ENCODE data around the gene DCLK2. TPM values are rescaled to one million over a fixed set of nuclear protein-coding genes. Genes with fewer than 3 reads are reported as not detected.

The DCLK2 gene
- total RNA-seq, 1 donor from 2014 or later, result 4.9 TPM

GRCh38 chr4:150251752-150252190 is 173.5 kb downstream of the DCLK2 start:
- H3K27me3 ChIP-seq, result no peaks in the 10 kb centered on the region
- intact Hi-C loops (cut with DNase I), result no loop called here
- H3K4me3 ChIP-seq, result no peak overlapping the region
- no peaks in the 10 kb centered on the region for H3K36me3 ChIP-seq
- peak; percentile 3 for ATAC-seq
- no peak for TF ChIP-seq CTCF (IDR thresholded peaks at IDR 0.05)
- H3K27ac ChIP-seq, result no peak overlapping the region
- no peak for DNase-seq
- no peaks in the 10 kb centered on the region for H3K9me3 ChIP-seq
- H3K4me1 ChIP-seq, result peaks cover 5% of the 10 kb centered on the region

- H3K27me3 ChIP-seq, result no peaks in the 10 kb centered on the region
- H3K4me3 ChIP-seq, result no peak overlapping the region
- H3K4me1 ChIP-seq, result peaks cover 5% of the 10 kb centered on the region
- no peak overlapping the region for H3K27ac ChIP-seq
- intact Hi-C loops (cut with DNase I), result no loop called here
- DNase-seq (no peak), ATAC-seq (no peak)
- no peak for TF ChIP-seq CTCF (IDR thresholded peaks at IDR 0.05)
- no peaks in the 10 kb centered on the region for H3K9me3 ChIP-seq
- no peaks in the 10 kb centered on the region for H3K36me3 ChIP-seq
Observed at GRCh38 chr4:150252306-150252705, 174.1 kb downstream of the DCLK2 start.

- no peak overlapping the region for H3K4me3 ChIP-seq
- H3K9me3 ChIP-seq, result no peaks in the 10 kb centered on the region
- intact Hi-C loops (cut with DNase I), result no loop called here
- ATAC-seq (no peak), DNase-seq (no peak)
- peaks cover 5% of the 10 kb centered on the region for H3K4me1 ChIP-seq
- no peaks in the 10 kb centered on the region for H3K27me3 ChIP-seq
- TF ChIP-seq CTCF (IDR thresholded peaks at IDR 0.05), result no peak
- H3K27ac ChIP-seq, result no peak overlapping the region
- H3K36me3 ChIP-seq, result no peaks in the 10 kb centered on the region
Observed at GRCh38 chr4:150252741-150253140, 174.5 kb downstream of the DCLK2 start.

- H3K27ac ChIP-seq, result no peak overlapping the region
- intact Hi-C loops (cut with DNase I), result no loop called here
- no peak for TF ChIP-seq CTCF (IDR thresholded peaks at IDR 0.05)
- no peaks in the 10 kb centered on the region for H3K9me3 ChIP-seq
- H3K4me3 ChIP-seq, result no peak overlapping the region
- H3K36me3 ChIP-seq, result no peaks in the 10 kb centered on the region
- ATAC-seq (no peak), DNase-seq (no peak)
- H3K27me3 ChIP-seq, result no peaks in the 10 kb centered on the region
- H3K4me1 ChIP-seq, result peaks cover 5% of the 10 kb centered on the region
Observed at GRCh38 chr4:150253416-150253815, 175.2 kb downstream of the DCLK2 start.

- ATAC-seq (no peak), DNase-seq (no peak)
- no peak for TF ChIP-seq CTCF (IDR thresholded peaks at IDR 0.05)
Observed at GRCh38 chr4:150253965-150254630, 175.9 kb downstream of the DCLK2 start.

More at GRCh38 chr4:150253965-150254630, 175.9 kb downstream of the DCLK2 start:
- peaks cover 5% of the 10 kb centered on the region for H3K4me1 ChIP-seq
- no peaks in the 10 kb centered on the region for H3K36me3 ChIP-seq
- H3K27ac ChIP-seq, result no peak overlapping the region
- no peaks in the 10 kb centered on the region for H3K9me3 ChIP-seq
- no peak overlapping the region for H3K4me3 ChIP-seq
- intact Hi-C loops (cut with DNase I), result no loop called here
- no peaks in the 10 kb centered on the region for H3K27me3 ChIP-seq
